LNCaP clone FGC (cell line): Measurements from ENCODE around the gene SELENOS.

Experiments
- DNase-seq: peaks from one replicate; pipeline ENCODE4 v3.0.0-alpha.2; 2011; ENCODE audit warnings: low read depth
- H3K4me3 ChIP-seq: 2 replicates; pipeline ENCODE4 v1.5.1; 2011; ENCODE audit warnings: mild to moderate bottlenecking, low read depth, low read length, control low read depth
- TF ChIP-seq, protein P1 (sequence below): IDR thresholded peaks from 2 replicates; pipeline ENCODE4 v1.5.1; 2012; ENCODE audit warnings: mild to moderate bottlenecking; ENCODE audit not compliant: control insufficient read depth, insufficient read depth; ENCODE audit errors: extremely low read depth

SELENOS gene

DNA sequence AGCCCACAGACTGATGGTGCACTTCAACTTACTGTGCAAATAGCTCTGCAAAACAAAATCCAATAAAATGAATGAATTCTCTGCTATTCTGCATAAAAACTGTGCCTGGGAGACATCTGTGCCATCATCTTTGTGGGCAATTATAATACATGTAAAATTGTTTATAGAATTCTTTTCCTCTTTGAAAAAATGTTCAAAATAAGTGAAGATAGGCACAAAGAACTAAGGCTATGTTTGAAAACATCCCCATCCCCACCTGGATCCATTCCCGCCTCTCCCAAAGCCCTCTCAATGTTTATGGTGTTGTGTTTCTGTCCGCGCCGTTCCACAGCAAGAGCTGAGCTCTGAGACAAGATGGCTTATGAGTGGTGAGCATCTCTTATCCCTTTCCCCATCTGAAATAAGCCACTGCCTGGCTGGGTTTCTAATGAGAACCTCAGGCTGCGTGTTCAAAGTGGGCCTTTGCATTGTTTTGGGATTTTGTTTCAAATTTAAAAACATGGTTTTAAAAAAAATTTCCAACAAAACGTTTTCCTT is 40.1 kb upstream of the SELENOS start:
- DNase-seq: no peak
- TF ChIP-seq, protein P1, sequence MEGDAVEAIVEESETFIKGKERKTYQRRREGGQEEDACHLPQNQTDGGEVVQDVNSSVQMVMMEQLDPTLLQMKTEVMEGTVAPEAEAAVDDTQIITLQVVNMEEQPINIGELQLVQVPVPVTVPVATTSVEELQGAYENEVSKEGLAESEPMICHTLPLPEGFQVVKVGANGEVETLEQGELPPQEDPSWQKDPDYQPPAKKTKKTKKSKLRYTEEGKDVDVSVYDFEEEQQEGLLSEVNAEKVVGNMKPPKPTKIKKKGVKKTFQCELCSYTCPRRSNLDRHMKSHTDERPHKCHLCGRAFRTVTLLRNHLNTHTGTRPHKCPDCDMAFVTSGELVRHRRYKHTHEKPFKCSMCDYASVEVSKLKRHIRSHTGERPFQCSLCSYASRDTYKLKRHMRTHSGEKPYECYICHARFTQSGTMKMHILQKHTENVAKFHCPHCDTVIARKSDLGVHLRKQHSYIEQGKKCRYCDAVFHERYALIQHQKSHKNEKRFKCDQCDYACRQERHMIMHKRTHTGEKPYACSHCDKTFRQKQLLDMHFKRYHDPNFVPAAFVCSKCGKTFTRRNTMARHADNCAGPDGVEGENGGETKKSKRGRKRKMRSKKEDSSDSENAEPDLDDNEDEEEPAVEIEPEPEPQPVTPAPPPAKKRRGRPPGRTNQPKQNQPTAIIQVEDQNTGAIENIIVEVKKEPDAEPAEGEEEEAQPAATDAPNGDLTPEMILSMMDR: no peak
- H3K4me3 ChIP-seq: no peak overlapping the region

DNA sequence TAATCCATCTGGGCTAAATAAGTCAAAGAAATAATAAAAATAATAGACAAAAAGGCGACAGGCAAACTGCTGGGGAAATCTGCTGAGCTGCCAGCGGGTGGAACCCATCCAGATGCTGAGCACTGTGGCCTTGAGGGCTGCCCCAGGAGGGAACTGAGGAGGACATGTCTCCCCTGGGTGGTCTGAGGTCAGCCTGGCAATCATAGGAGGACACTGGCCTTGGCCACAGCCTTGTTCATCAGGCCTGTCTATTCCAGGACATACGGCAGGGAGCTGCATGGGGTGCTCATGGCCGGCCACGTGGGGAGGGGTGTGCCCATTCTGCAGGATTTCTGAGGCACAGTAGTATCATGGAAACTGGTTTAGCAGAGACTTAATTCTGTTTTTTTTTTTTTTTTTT is 39.2 kb upstream of the SELENOS start:
- no peak for DNase-seq
- H3K4me3 ChIP-seq: no peak overlapping the region
- TF ChIP-seq, protein P1: no peak

- no peak for DNase-seq
These were observed 38.5 kb upstream of the SELENOS start for GRCh38 chr15:101315736-101316135.

DNA sequence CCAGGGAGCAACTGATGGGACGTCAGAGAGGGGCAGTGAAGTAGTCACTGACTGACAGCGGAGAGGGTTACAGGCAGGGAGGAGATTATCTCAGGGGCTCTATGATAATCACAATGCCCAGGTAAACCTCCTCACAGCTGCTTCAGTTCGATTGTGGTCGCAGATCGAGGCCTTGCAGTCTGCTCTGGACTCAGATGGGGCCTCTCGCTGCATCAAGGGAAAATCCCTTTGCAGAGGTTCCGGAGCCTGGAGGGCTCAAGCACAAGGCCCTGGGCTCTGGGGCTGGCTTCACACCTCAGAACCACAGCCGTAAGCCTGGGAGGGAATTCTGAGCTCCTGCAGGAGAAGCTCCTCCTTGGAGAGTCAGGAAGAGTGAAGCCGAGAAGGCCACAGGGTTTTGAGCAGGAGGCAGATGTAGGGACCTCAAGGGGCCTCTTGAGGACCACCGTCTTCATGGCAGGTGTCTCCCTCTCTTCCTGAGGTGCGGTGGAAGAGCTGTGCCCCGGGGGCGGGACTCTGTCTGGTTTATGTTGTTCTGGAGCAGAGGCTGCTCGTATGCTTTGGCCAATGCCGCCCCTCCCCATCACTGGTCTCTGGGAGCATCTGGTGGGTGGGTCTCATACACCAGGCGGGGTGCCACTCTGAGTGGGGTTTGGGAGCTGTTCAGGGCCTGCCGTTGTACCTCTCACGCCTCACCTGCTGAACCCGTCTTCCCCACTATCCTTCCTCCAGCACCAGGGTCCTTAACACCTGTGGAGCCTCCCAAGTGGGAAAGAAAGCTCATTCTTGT is 37.2 kb upstream of the SELENOS start:
- TF ChIP-seq, protein P1: no peak
- H3K4me3 ChIP-seq: no peak overlapping the region
- DNase-seq: no peak

More at GRCh38 chr15:101315736-101316135, 38.5 kb upstream of the SELENOS start:
- no peak overlapping the region for H3K4me3 ChIP-seq
- TF ChIP-seq, protein P1: no peak

DNA sequence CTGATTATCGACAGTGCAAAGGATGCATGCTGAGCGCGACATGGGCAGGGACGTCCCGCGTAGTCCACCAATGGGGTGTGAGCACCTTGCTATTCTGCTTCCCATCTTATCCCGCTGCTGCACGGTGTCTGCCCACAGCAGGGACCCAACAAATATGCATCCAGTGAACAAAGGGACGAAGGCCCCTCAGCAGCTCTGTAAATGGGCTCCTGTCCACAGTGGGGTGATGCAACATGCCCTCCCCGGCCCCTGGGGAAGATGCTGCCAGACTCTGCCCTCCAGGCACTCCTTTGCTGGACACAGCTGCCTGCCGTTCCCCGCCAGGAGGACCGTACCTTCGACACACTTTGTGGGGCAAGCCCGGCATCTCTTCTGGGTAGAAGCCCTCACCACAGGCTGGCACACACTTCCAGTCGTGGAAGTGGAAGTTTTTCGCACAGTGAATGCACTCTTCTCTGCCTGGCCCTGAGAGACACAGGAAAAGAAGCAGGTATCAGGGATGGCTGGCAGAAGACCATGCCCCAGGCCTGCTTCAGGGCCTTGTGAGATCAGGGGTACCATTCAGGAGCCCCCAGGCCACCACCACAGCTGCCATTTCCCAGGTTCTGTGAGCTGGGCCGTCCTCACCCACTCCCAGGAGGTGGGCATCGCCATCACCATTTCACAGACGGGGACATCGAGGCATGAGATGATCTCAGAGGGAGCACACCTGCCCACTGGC is 35.9 kb upstream of the SELENOS start:
- no peak overlapping the region for H3K4me3 ChIP-seq
- DNase-seq: no peak
- TF ChIP-seq, protein P1: no peak

DNA sequence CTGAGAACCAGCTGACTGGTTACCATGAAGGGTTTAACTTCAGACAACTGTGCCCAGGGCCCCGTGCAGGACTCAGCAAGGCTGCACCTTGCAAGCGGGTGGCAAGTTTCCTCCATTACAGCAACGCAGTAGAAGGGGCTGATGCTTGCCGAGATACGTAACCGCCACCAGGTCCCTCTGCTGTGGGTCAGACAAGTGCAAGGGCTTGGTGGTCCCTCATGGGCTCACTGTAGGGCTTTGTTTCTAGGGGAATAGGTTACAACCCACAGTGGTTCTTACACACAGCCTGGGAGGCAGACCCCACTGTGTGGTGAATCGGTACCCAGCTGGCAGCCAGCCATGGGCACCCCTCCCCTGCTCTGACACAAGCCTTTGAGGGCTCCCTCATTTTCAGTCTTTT is 33.2 kb upstream of the SELENOS start:
- H3K4me3 ChIP-seq: no peak overlapping the region
- no peak for DNase-seq
- TF ChIP-seq, protein P1: no peak
